Epidermal melanocyte (primary cell): ENCODE results near the gene ST3GAL3.

Source experiments
- DNase-seq: peaks from one replicate; pipeline ENCODE4 v3.0.0; 2011; ENCODE audit warnings: low spot score; ENCODE audit not compliant: insufficient read length

The ST3GAL3 gene

GRCh38 chr1:43847882-43848281, 140.5 kb downstream of the ST3GAL3 start:
- no peak for DNase-seq

GRCh38 chr1:43849670-43850069, 142.3 kb downstream of the ST3GAL3 start:
- no peak for DNase-seq

GRCh38 chr1:43850591-43851233, 143.4 kb downstream of the ST3GAL3 start:
- no peak for DNase-seq

GRCh38 chr1:43851561-43852338, 144.4 kb downstream of the ST3GAL3 start:
- DNase-seq: no peak

DNA sequence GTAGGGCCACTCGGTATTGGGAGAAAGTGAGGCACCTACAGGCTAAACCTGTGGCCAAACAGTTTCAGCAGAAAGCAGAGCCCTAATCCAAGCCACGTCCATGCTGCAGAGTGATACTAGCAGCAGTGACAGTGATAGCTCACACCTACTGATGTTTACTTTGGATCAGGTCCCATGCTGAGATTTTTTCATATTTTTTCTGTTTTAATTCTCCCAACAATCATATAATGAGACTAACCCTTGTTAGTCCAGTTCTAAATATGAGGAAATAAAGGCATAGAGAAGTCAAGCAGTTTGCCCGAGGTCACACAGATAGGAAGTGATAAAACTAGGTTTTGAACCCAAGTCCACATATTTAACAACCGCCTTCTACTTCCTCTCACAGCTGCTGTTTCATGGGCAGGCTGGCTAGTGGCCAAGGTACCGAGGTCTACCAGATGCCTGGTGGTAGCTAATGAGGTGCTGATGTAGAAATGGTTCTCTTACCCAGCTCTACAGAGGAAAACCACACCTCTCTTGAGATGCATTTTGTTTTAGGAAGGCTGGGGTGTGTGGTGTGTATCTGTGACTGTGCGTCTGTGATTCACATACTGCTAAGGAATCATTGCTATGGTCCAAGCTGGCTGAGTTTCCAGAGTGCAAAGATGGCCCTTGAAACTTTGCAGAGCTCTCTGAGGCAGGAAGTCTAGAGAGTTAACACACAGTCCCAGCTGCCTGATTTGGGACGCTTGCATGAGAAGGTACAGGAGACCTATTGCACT, 146.0 kb downstream of the ST3GAL3 start:
- no peak for DNase-seq

DNA sequence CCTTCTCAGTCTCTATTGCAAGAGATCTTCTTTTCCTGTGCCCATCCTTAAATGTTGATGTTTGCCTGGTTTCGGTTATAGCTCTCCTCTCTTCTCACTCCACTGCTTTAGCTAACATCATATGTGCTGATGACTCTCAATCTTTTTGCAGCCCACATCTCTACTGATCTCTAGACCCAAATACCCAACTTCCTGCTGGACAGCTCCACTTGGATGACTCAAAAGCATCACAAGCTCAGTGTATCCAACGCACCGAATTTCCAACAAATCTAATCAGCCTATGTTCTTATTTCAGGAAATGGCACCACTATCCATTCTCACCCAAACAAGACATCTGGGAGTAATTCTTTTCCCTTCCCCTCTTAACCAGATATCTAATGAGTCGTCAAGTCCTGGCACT, 147.1 kb downstream of the ST3GAL3 start:
- no peak for DNase-seq

DNA sequence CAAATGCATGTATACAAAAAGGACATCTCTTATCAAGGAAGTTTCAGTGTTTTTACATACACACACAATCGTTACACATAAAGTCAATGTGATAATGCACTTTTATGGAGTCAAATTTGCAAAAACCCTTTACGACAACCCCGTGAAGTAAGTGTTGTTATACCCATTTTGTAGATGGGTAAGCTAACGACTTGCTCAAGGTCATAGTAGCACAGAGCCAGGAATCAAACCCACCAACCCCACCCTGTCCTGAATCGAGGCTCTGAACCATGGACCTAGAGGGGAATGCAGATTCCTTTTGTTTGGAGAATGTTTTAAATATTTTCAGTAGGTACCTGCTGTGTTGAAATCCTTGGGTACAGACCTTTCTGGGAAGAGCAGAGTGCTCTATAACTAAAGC, 148.9 kb downstream of the ST3GAL3 start:
- no peak for DNase-seq

- no peak for DNase-seq
Measured at GRCh38 chr1:43857163-43857562, 149.8 kb downstream of the ST3GAL3 start.

DNA sequence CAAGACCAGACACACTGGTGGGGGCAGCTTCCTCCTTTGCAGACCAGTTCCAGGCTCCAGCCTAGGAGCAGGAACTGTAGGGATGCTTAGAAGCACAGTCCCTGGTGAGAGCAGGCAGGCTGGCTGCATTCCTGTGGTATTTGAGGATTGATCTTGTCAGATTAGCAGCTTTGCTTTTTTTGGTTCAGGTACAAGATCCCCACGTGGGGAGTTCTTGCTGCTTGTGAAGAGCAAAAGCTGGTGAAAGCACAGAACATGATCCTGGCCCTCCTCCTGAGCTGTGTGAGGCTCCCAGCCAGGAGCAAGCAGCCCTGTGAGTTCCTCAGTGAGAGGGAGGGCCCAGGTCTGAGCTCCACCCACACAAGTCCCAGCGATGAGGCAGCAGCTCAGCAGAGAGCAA, 151.0 kb downstream of the ST3GAL3 start:
- no peak for DNase-seq

GRCh38 chr1:43861337-43861736, 154.0 kb downstream of the ST3GAL3 start:
- no peak for DNase-seq

DNA sequence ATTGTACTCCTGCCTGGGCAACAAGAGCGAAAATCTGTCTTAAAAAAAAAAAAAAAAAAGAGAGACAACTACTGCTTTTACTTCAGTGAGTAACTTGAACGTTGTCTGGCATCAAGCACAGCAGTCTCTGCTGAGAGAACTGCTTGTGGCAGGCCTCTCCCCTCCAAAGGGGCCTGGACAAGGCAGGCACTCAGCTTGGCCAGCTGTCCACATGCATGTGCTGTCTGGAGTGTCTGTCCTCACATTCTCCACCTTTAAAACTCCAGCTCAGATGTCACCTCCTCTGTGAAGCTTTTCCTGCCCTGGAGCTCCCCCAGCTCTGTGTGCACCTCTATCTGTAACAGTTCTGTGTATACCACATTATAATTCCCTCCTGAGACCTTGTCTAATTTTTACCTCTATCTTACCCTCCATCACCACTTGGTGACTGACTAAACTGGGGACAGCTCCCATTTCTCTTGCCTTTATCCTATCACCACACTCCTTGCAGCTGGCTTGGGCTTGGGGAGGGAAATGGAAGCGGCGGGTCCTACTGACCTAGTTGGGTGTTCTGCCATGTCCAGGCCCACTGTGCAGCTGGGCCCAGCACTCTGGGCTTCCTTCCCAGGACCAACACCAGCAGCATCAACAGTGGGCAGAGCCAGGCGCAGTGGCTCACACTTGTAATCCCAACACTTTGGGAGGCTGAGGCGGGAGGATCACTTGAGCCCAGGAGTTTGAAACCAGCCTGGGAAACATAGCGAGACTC, 154.8 kb downstream of the ST3GAL3 start:
- DNase-seq: no peak

DNA sequence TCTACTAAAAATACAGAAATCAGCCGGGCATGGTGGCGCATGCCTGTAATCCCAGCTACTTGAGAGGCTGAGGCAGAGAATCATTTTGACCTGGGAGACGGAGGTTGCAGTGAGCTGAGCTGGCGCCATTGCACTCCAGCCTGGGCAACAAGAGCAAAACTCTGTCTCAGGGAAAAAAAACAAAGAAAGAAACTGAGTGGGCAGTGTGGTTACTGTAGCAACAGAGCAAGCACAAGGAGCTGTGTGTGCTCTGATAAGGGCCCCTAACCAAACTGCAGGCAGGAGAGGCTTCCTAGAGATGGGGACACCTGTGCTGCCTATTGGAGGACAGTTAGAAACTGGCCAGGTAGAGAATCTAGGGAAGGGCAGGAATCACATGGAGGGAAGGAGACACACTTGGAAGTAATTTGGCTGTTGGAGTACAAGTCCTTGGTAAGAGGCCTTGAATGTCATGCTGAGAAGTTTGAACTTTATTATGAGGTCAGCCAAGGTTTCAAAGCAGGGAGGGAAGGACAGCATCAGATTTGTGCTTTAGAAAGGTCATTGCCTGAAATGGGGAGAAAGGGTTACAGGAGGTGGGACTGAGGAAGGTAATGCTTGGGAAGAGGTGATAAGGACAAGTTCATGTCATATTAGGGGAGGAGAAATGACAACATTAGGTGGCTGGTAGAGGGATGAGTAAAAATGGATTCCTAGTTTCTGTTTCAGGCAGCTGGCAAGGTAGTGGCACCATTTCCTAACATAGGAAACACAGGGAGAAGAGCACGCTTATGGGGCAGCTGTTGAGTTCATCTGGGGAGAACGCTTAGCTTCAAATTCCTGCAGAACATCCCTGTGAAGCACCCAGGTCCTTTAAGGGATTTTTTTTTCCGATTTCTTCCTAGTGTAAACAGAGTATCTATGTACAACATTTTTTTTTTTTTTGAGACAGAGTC, 157.0 kb downstream of the ST3GAL3 start:
- no peak for DNase-seq

GRCh38 chr1:43866201-43866600, 158.9 kb downstream of the ST3GAL3 start:
- no peak for DNase-seq

GRCh38 chr1:43867976-43868740, 160.8 kb downstream of the ST3GAL3 start:
- DNase-seq: no peak

DNA sequence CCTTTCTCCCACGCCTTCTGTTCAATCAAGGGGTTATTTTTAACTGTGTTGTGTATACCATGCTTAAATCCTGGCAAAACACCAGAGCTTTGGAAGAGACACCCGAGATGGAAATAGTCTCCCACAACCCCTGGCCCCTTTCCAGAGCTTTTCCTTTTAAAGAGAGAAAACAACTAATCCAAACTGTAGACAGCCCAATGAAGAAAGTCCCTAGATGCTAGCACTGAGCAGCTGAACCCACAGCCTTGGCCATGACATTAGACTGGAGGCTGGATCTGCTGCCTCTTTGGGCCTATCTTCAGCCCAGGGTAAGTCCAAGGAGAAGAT, 161.4 kb downstream of the ST3GAL3 start:
- no peak for DNase-seq

DNA sequence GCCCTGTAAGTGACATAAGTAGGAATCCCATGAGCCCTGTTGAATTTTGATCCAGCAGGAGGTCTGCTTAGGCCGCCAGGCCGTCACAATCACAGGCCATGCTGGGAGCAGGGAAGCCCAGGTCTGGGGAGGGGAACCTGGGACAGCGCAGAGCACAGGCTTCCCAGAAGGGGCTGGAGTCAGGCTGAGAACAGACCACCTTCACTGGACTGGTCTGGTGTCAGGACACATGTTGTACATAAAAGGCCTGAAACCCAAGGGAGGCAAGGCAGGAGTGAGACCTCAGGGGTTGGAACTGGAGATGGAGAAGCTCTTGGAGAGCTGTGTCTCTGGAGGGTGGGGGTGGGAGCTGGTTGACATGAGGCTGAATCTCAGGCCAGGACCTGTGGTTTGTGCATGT, 163.0 kb downstream of the ST3GAL3 start:
- DNase-seq: no peak

DNA sequence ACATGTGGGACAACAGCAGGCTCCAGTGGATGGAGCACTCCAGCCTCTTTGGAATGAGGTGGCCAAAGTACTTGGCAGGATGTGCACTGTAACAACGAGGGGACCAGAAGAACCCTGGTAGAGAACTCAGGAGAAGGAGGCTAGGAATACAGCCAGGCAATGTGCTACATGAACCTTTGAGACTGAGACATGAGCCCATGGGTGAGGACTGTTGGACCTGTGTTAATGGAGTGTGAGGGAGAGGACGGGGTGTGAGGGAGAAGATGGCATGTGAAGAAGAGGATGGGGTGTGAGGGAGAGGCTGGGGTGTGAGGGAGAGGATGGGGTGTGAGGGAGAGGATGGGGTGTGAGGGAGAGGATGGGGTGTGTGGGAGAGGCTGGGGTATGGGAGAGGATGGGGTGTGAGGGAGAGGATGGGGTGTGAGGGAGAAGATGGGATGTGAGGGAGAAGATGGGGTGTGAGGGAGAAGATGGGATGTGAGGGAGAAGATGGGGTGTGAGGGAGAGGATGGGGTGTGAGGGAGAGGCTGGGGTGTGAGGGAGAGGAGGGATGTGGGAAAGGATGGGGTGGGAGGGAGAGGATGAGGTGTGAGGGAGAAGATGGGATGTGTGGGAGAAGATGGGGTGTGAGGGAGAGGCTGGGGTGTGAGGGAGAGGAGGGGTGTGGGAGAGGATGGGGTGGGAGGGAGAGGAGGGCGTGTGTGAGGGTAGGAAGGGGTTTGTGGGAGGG, 164.0 kb downstream of the ST3GAL3 start:
- DNase-seq: no peak

DNA sequence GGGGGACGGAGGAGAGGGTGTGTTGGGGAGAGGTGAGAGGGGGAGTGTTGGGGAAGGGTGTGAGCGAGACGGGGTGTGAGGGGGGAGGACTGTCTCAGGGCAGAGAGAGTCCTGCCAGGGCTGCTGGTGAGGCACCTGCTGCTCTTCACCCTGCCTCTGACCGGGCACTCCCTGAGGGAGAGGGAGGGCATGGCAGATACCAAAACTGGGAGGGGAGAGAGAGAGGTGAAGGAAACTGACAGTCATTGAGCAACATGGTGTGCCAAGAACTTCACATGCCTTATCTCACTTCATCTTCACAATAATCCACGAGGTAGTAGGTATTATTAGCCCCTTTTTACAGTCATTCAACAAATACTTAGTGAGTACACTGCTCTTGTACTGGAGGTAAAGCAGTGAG, 164.9 kb downstream of the ST3GAL3 start:
- no peak for DNase-seq

DNA sequence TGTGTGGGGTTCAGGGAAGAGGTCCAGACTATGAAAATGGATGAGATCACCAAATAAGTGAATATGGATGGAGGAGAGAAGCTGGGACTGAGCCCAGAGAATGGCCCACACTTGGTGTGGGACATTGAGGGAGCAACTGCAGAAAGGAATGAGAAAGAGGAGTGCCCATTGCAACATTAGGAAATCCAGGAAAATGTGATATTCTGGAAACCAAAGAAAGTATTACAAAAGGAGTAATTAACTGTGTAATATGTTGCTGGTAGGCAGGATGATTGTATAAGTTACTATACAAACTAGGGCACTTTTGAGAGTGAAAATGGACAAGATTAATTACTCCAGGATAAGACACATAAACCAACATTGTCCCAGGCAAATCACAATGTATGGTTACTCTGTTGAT, 166.5 kb downstream of the ST3GAL3 start:
- no peak for DNase-seq
